Esophagus muscularis mucosa (tissue), 4 donors: ENCODE data around the gene LYPD6B. TPM values are rescaled to one million over a fixed set of nuclear protein-coding genes. Genes with fewer than 3 reads are reported as not detected.

ENCODE experiments used
- DNase-seq: peaks from one replicate; pipeline ENCODE4 v3.0.0-alpha.2; 2017; ENCODE audit errors: extremely low spot score
- H3K27ac ChIP-seq, 4 donors: fragments of 200-600 bp; sonication (generic); replicated peaks in 1 of 4; 1 replicate in 3 of 4; 2 replicates in 1 of 4; pipeline ENCODE4 v1.5.1; 2016 to 2019; ENCODE audit warnings: mild to moderate bottlenecking in 1 of 4
- H3K27me3 ChIP-seq, 4 donors: fragments of 200-600 bp; sonication (generic); one replicate each; pipeline versions ENCODE4 v1.5.1 to v1.6.0; 2016 to 2019
- H3K36me3 ChIP-seq, 4 donors: fragments of 200-600 bp; sonication (generic); one replicate each; pipeline ENCODE4 v1.5.1; 2016 to 2019
- H3K4me1 ChIP-seq, 4 donors: fragments of 200-600 bp; sonication (generic); one replicate each; pipeline ENCODE4 v1.5.1; 2016 to 2019
- H3K4me3 ChIP-seq, 4 donors: fragments of 200-600 bp; sonication (generic); 1 replicate in 2 of 4; 2 replicates in 2 of 4; pipeline ENCODE4 v1.5.1; 2016 to 2019; ENCODE audit warnings: mild to moderate bottlenecking in 4 of 4, moderate library complexity in 1 of 4
- H3K9me3 ChIP-seq, 4 donors: fragments of 200-600 bp; sonication (generic); 1 replicate in 3 of 4; 2 replicates in 1 of 4; pipeline ENCODE4 v1.5.1; 2016 to 2019
- CTCF ChIP-seq, 3 experiments: fragments of 200-600 bp in 2 of 3; fragments of 450-650 bp in 1 of 3; sonication (generic) in 2 of 3; IDR thresholded peaks; one replicate each; pipeline ENCODE4 v1.5.1; 2017 to 2019; ENCODE audit warnings: antibody characterized with exemption in 3 of 3, mild to moderate bottlenecking in 2 of 3, moderate library complexity in 1 of 3
- EP300 ChIP-seq: sonication (generic); formaldehyde crosslinking; IDR thresholded peaks from one replicate; pipeline ENCODE4 v1.6.1; 2017; ENCODE audit warnings: antibody characterized with exemption
- POLR2A ChIP-seq: fragments of 450-650 bp; IDR thresholded peaks from one replicate; pipeline ENCODE4 v1.6.1; 2017; ENCODE audit warnings: antibody characterized with exemption, moderate library complexity, mild to moderate bottlenecking, low read depth
- POLR2AphosphoS5 ChIP-seq, 2 donors: sonication (generic); formaldehyde crosslinking; IDR thresholded peaks; one replicate each; pipeline ENCODE4 v1.6.1; 2017; ENCODE audit warnings: antibody characterized with exemption in 2 of 2
- WGBS: methylation state at CpG from one replicate; pipeline ENCODE4 v1.1.5; 2018; 5-methylcytosine and 5-hydroxymethylcytosine counted together
- intact Hi-C: fragments of 100-400 bp; cut with DNase I; formaldehyde crosslinking; loops from one replicate; pipeline ENCODE4 v1.15.1; 2023
- total RNA-seq, 4 donors: library from RNA; depleted of rRNA; stranded (reverse); fragments of >200 nt; gene quantifications; one replicate each; pipeline versions ENCODE4 v1.1.0 to v1.2.1, GENCODE V29; 2016

LYPD6B gene
- total RNA-seq, 4 donors from 2014 or later: not detected

- no peaks in the 10 kb centered on the region for H3K27me3 ChIP-seq
- peaks cover 0 to 8% (median 5%) of the 10 kb centered on the region in 4 donors for H3K4me1 ChIP-seq
- TF ChIP-seq POLR2A (no peak), CTCF (IDR thresholded peaks at IDR 0.05) (no peak), POLR2AphosphoS5 (IDR thresholded peaks at IDR 0.05) (no peak), EP300 (no peak)
- no peaks in the 10 kb centered on the region for H3K9me3 ChIP-seq
- no peak for DNase-seq
- H3K36me3 ChIP-seq: no peaks in the 10 kb centered on the region
- WGBS: 64% methylated on average over 9 of the region's 9 CpGs
- H3K4me3 ChIP-seq: no peak overlapping the region
- intact Hi-C loops: no loop called here
- no peak overlapping the region for H3K27ac ChIP-seq
Measured at GRCh38 chr2:149221898-149222297, 183.4 kb downstream of the LYPD6B start.

- no peak overlapping the region for H3K4me3 ChIP-seq
- no peaks in the 10 kb centered on the region for H3K9me3 ChIP-seq
- DNase-seq: no peak
- intact Hi-C loops: no loop called here
- 78% methylated on average over 2 of the region's 2 CpGs for WGBS
- H3K36me3 ChIP-seq: no peaks in the 10 kb centered on the region
- TF ChIP-seq EP300: no peak
- TF ChIP-seq POLR2AphosphoS5 (IDR thresholded peaks at IDR 0.05): no peak
- no peak for TF ChIP-seq CTCF (IDR thresholded peaks at IDR 0.05)
- no peak for TF ChIP-seq POLR2A
- H3K27me3 ChIP-seq: no peaks in the 10 kb centered on the region
- no peak overlapping the region for H3K27ac ChIP-seq
- peaks cover 0 to 8% (median 5%) of the 10 kb centered on the region in 4 donors for H3K4me1 ChIP-seq
Measured at GRCh38 chr2:149223472-149224095, 185.1 kb downstream of the LYPD6B start.

GRCh38 chr2:149224543-149224942 lies 186.0 kb downstream of the LYPD6B start:
- DNase-seq: no peak

GRCh38 chr2:149225446-149225845 lies 186.9 kb downstream of the LYPD6B start:
- H3K36me3 ChIP-seq: no peaks in the 10 kb centered on the region
- H3K27me3 ChIP-seq: peaks cover 0 to 3% (median 0%) of the 10 kb centered on the region in 4 donors
- H3K27ac ChIP-seq: no peak overlapping the region
- 64% methylated on average over 2 of the region's 2 CpGs for WGBS
- H3K4me3 ChIP-seq: no peak overlapping the region
- H3K9me3 ChIP-seq: no peaks in the 10 kb centered on the region
- intact Hi-C loops: no loop called here
- TF ChIP-seq CTCF (IDR thresholded peaks at IDR 0.05): no peak
- no peak for TF ChIP-seq POLR2AphosphoS5 (IDR thresholded peaks at IDR 0.05)
- no peak for TF ChIP-seq POLR2A
- TF ChIP-seq EP300: no peak
- no peak for DNase-seq
- H3K4me1 ChIP-seq: peaks cover 0 to 8% (median 5%) of the 10 kb centered on the region in 4 donors

More at GRCh38 chr2:149224543-149224942, 186.0 kb downstream of the LYPD6B start:
- intact Hi-C loops: no loop called here
- Histone ChIP-seq H3K36me3 (no peaks in the 10 kb centered on the region), H3K9me3 (no peaks in the 10 kb centered on the region), H3K4me3 (no peak overlapping the region), H3K27ac (no peak overlapping the region), H3K27me3 (no peaks in the 10 kb centered on the region), H3K4me1 (peaks cover 0 to 8% (median 5%) of the 10 kb centered on the region in 4 donors)
- TF ChIP-seq EP300: no peak
- TF ChIP-seq POLR2AphosphoS5 (IDR thresholded peaks at IDR 0.05): no peak
- no peak for TF ChIP-seq CTCF (IDR thresholded peaks at IDR 0.05)
- no peak for TF ChIP-seq POLR2A
- 81% methylated on average over 5 of the region's 5 CpGs for WGBS

- Histone ChIP-seq H3K4me1 (peaks cover 0 to 8% (median 5%) of the 10 kb centered on the region in 4 donors), H3K27me3 (peaks cover 0 to 3% (median 0%) of the 10 kb centered on the region in 4 donors), H3K36me3 (no peaks in the 10 kb centered on the region), H3K4me3 (no peak overlapping the region), H3K9me3 (no peaks in the 10 kb centered on the region), H3K27ac (no peak overlapping the region)
- no peak for TF ChIP-seq EP300
- TF ChIP-seq CTCF (IDR thresholded peaks at IDR 0.05): no peak
- TF ChIP-seq POLR2A: no peak
- TF ChIP-seq POLR2AphosphoS5 (IDR thresholded peaks at IDR 0.05): no peak
- 79% methylated on average over 6 of the region's 6 CpGs for WGBS
- intact Hi-C loops: no loop called here
- DNase-seq: no peak
Measured at GRCh38 chr2:149226790-149227189, 188.3 kb downstream of the LYPD6B start.
